ENCODE data around the gene THBS1.

DNA sequence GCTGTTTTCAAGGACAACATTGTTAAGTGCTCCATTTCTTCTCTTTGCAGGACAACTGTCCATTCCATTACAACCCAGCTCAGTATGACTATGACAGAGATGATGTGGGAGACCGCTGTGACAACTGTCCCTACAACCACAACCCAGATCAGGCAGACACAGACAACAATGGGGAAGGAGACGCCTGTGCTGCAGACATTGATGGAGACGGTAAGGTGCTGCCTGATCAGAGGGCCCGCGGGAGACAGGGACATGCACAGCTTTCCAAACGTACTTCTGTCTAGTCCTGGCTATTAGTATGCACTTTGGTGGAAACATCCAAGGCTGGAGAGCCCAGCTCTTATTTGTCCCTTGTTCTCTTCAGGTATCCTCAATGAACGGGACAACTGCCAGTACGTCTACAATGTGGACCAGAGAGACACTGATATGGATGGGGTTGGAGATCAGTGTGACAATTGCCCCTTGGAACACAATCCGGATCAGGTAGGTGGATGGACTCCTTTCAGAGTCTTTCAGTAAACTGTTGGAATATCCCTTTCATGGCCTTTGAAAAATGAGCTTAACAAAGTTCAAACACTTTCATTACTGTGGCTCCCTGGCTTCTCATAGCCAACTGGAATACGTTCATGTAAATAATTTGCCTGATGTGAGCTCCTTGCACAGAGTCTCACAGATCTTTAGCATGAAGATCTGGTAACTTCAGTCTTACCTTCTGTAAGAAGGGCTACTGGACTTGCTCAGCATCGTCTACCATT lies 10.4 kb downstream of the THBS1 start:
- no peak for TF ChIP-seq GATA3 (IDR thresholded peaks at IDR 0.05; ENCODE audit: low read depth, low read length)
- TF ChIP-seq GATA2 (IDR thresholded peaks at IDR 0.05; ENCODE audit: low read depth, low read length): no peak
